KBM-7 (cell line): ENCODE data around the gene SLC25A33.
"Not testable (repeated sequence)": the region's sequence is repeated elsewhere in the genome, so short reads cannot be mapped to it uniquely, and the experiment has no call there.

Source experiments
- DNase-seq: peaks from one replicate; pipeline ENCODE4 v3.0.0-alpha.2; 2015
- in situ Hi-C: fragments of 300-500 bp; cut with MboI; formaldehyde crosslinking; loops from 2 replicates; pipeline ENCODE4 v1.14.3; 2020; ENCODE audit warnings: low sequenced_read_pairs, low pct_unique_long_range_greater_than_20kb, mixed read lengths

Gene SLC25A33

GRCh38 chr1:9612162-9612845, 73.0 kb downstream of the SLC25A33 start:
- DNase-seq, result no peak

GRCh38 chr1:9612871-9613624, 73.8 kb downstream of the SLC25A33 start:
- in situ Hi-C loops, result no loop called here
- DNase-seq, result no peak

More at GRCh38 chr1:9612162-9612845, 73.0 kb downstream of the SLC25A33 start:
- in situ Hi-C loops, result no loop called here

- DNase-seq, result no peak
- in situ Hi-C loops, result no loop called here
Observed at GRCh38 chr1:9613625-9614299, 74.5 kb downstream of the SLC25A33 start.

- in situ Hi-C loops, result no loop called here
- peak; percentile 63 for DNase-seq
Observed at GRCh38 chr1:9615316-9616063, 76.2 kb downstream of the SLC25A33 start.

- in situ Hi-C loops, result no loop called here
Observed at GRCh38 chr1:9618909-9619679, 79.8 kb downstream of the SLC25A33 start.

GRCh38 chr1:9621032-9621431, 81.8 kb downstream of the SLC25A33 start:
- DNase-seq, result no peak
- in situ Hi-C loops, result no loop called here

More at GRCh38 chr1:9618909-9619679, 79.8 kb downstream of the SLC25A33 start:
- no peak for DNase-seq

- no peak for DNase-seq
- in situ Hi-C loops, result no loop called here
Observed at GRCh38 chr1:9624081-9624480, 84.8 kb downstream of the SLC25A33 start.

- in situ Hi-C loops, result not testable (repeated sequence)
Observed at GRCh38 chr1:9625030-9625429, 85.8 kb downstream of the SLC25A33 start.

GRCh38 chr1:9626201-9626608, 86.9 kb downstream of the SLC25A33 start:
- peak; percentile 10 for DNase-seq
- in situ Hi-C loops, result no loop called here

More at GRCh38 chr1:9625030-9625429, 85.8 kb downstream of the SLC25A33 start:
- not testable (repeated sequence) for DNase-seq

GRCh38 chr1:9628541-9629444, 89.5 kb downstream of the SLC25A33 start:
- in situ Hi-C loops, result no loop called here
- DNase-seq, result peak; percentile 67

- peak; percentile 92 for DNase-seq
- in situ Hi-C loops, result no loop called here
Observed at GRCh38 chr1:9629445-9630201, 90.4 kb downstream of the SLC25A33 start.

- in situ Hi-C loops, result no loop called here
- peak; percentile 32 for DNase-seq
Observed at GRCh38 chr1:9630331-9631111, 91.3 kb downstream of the SLC25A33 start.

GRCh38 chr1:9631613-9632012, 92.3 kb downstream of the SLC25A33 start:
- DNase-seq, result no peak
- in situ Hi-C loops, result no loop called here

- peak; percentile 20 for DNase-seq
- in situ Hi-C loops, result no loop called here
Observed at GRCh38 chr1:9633493-9633892, 94.2 kb downstream of the SLC25A33 start.

GRCh38 chr1:9634582-9634981, 95.3 kb downstream of the SLC25A33 start:
- in situ Hi-C loops, result no loop called here
- no peak for DNase-seq
